A549 (cell line): Measurements from ENCODE around the gene MRTFB. TPM values are rescaled to one million over a fixed set of nuclear protein-coding genes. Genes with fewer than 3 reads are reported as not detected.

Experiments used
- ATAC-seq, 2 experiments: fragments of 200-7000 bp in 1 of 2; fragments of >200 bp in 1 of 2; cut with Nextera tagmentation in 1 of 2; cut with Tn5 transposase in 1 of 2; 3 replicates each; pipeline versions ENCODE4 v1.8.0 to v1.9.1; 2018 to 2020; ENCODE audit warnings: mild to moderate bottlenecking in 1 of 2, moderate library complexity in 1 of 2
- CTCF ChIA-PET: fragments of 300-600 bp; sonication (Branson Sonifier 250); formaldehyde crosslinking; extraction: SDS; loops from one replicate; lab custom pipeline; 2021; ENCODE audit warnings: antibody characterized with exemption, inconsistent platforms; lab: Yijun Ruan, JAX
- POLR2A ChIA-PET: fragments of 350-600 bp; formaldehyde crosslinking; extraction: SDS; loops from one replicate; lab custom pipeline; 2021; ENCODE audit warnings: antibody characterized with exemption, inconsistent platforms; lab: Yijun Ruan, JAX
- DNase-seq, 2 experiments: peaks; one replicate each; pipeline versions ENCODE4 v3.0.0 to v3.0.0-alpha.2; 2011 to 2016; ENCODE audit warnings: low read depth in 1 of 2, low spot score in 1 of 2
- FAIRE-seq: peaks from 2 replicates; lab custom pipeline; 2011; peaks lifted over from hg19 to GRCh38; lab: Jason Lieb, UNC
- H3K27ac ChIP-seq, 2 experiments: fragments of >200 bp; sonication (Bioruptor Twin); formaldehyde crosslinking; 3 replicates each; pipeline ENCODE4 v1.5.1; 2016 to 2017
- H3K4me1 ChIP-seq: fragments of >200 bp; sonication (Bioruptor Twin); formaldehyde crosslinking; 3 replicates; pipeline ENCODE4 v1.6.1; 2016
- H3K4me2 ChIP-seq: fragments of >200 bp; sonication (Bioruptor Twin); formaldehyde crosslinking; 3 replicates; pipeline ENCODE4 v1.6.1; 2016
- H3K4me3 ChIP-seq: fragments of >200 bp; sonication (Bioruptor Twin); formaldehyde crosslinking; 3 replicates; pipeline ENCODE4 v1.5.1; 2016
- H3K9me3 ChIP-seq: fragments of >200 bp; sonication (Bioruptor Twin); formaldehyde crosslinking; 3 replicates; pipeline ENCODE4 v1.6.1; 2016
- CEBPB ChIP-seq, 2 experiments: fragments of >200 bp in 1 of 2; sonication (Bioruptor Twin) in 1 of 2; formaldehyde crosslinking in 1 of 2; IDR thresholded peaks; 2 replicates each; pipeline ENCODE4 v1.6.1; 2012 to 2016
- EHF ChIP-seq: fragments of 250-450 bp; sonication (Bioruptor Pico); IDR thresholded peaks from 2 replicates; pipeline ENCODE4 v1.5.0; 2020; ENCODE audit warnings: mild to moderate bottlenecking
- EP300 ChIP-seq, 2 experiments: fragments of >200 bp; sonication (Bioruptor Twin); formaldehyde crosslinking; IDR thresholded peaks; 2 replicates in 1 of 2; 3 replicates in 1 of 2; pipeline ENCODE4 v1.6.1; 2016 to 2017
- ESRRA ChIP-seq: fragments of 150-350 bp; IDR thresholded peaks from 2 replicates; pipeline ENCODE4 v1.6.1; 2014; ENCODE audit warnings: mild to moderate bottlenecking, low read length, borderline replicate concordance
- FOSL2 ChIP-seq, 2 experiments: fragments of 450-650 bp in 1 of 2; fragments of >200 bp in 1 of 2; sonication (Bioruptor Twin) in 1 of 2; formaldehyde crosslinking; IDR thresholded peaks; 2 replicates each; pipeline versions ENCODE4 v1.5.0 to v1.6.1; 2016 to 2020; ENCODE audit warnings: mild to moderate bottlenecking in 1 of 2, moderate library complexity in 1 of 2
- HOXA7 ChIP-seq: fragments of 250-450 bp; sonication (Bioruptor Pico); IDR thresholded peaks from 2 replicates; pipeline ENCODE4 v1.5.0; 2020; ENCODE audit warnings: mild to moderate bottlenecking, moderate library complexity
- HOXB13 ChIP-seq: fragments of 250-450 bp; sonication (Bioruptor Pico); IDR thresholded peaks from 2 replicates; pipeline ENCODE4 v1.5.0; 2020; ENCODE audit warnings: low read depth, mild to moderate bottlenecking, moderate library complexity
- JUN ChIP-seq, 2 experiments: fragments of >200 bp; sonication (Bioruptor Twin); formaldehyde crosslinking; IDR thresholded peaks; 2 replicates in 1 of 2; 3 replicates in 1 of 2; pipeline ENCODE4 v1.6.1; 2016 to 2017
- KDM5A ChIP-seq: fragments of 200-600 bp; sonication (generic); IDR thresholded peaks from 2 replicates; pipeline ENCODE4 v1.6.1; 2016; ENCODE audit warnings: antibody characterized with exemption, mild to moderate bottlenecking
- MAFK ChIP-seq: fragments of 450-650 bp; IDR thresholded peaks from 2 replicates; pipeline ENCODE4 v1.6.1; 2014; ENCODE audit not compliant: partially characterized antibody
- NR3C1 ChIP-seq: fragments of >200 bp; sonication (Bioruptor Twin); formaldehyde crosslinking; IDR thresholded peaks from 3 replicates; pipeline ENCODE4 v1.6.1; 2017
- RAD21 ChIP-seq, 2 experiments: fragments of >200 bp in 1 of 2; sonication (Bioruptor Twin) in 1 of 2; formaldehyde crosslinking in 1 of 2; IDR thresholded peaks in 1 of 2; conservative IDR thresholded peaks in 1 of 2; 2 replicates in 1 of 2; 3 replicates in 1 of 2; pipeline ENCODE4 v1.6.1; 2012 to 2018; ENCODE audit warnings: inconsistent platforms in 1 of 2
- RARB ChIP-seq: fragments of 250-450 bp; sonication (Bioruptor Pico); IDR thresholded peaks from 2 replicates; pipeline ENCODE4 v1.8.0; 2021; ENCODE audit warnings: mild to moderate bottlenecking, moderate library complexity
- RCOR1 ChIP-seq: fragments of 150-350 bp; IDR thresholded peaks from 2 replicates; pipeline ENCODE4 v1.6.1; 2014; ENCODE audit warnings: antibody characterized with exemption, low read length, low read depth
- RNF2 ChIP-seq: fragments of 200-600 bp; sonication (generic); IDR thresholded peaks from 2 replicates; pipeline ENCODE4 v1.6.1; 2016; ENCODE audit warnings: low read depth, mild to moderate bottlenecking, antibody characterized with exemption, moderate library complexity, borderline replicate concordance
- SREBF2 ChIP-seq: fragments of 450-650 bp; IDR thresholded peaks from 2 replicates; pipeline ENCODE4 v1.6.1; 2014; ENCODE audit warnings: mild to moderate bottlenecking, moderate library complexity
- TP53 ChIP-seq: fragments of 250-450 bp; sonication (Bioruptor Pico); IDR thresholded peaks from 2 replicates; pipeline ENCODE4 v1.5.0; 2021; ENCODE audit warnings: mild to moderate bottlenecking, moderate library complexity
- WGBS: methylation state at CpG from one replicate; pipeline ENCODE4 v1.1.6; 2017; ENCODE audit errors: missing lambda C conversion rate; 5-methylcytosine and 5-hydroxymethylcytosine counted together
- polyA plus RNA-seq, 4 experiments: library from polyadenylated mRNA; depleted of rRNA in 3 of 4; stranded (reverse); fragments of >200 nt; fragmentation: RNase III in 1 of 4; extraction: RNeasy Plus Mini Kit Qiagen cat#74134 plus additional on column Dnase treatment in 1 of 4; gene quantifications; 2 replicates in 3 of 4; 3 replicates in 1 of 4; pipeline ENCODE4 v1.2.3, GENCODE V29; 2011 to 2017
- TF ChIP-seq, protein P1 (sequence below): fragments of 200-600 bp; sonication (generic); IDR thresholded peaks from 2 replicates; pipeline ENCODE4 v1.6.1; 2016; ENCODE audit warnings: antibody characterized with exemption, mild to moderate bottlenecking, moderate library complexity
- TF ChIP-seq, protein P2 (sequence below): IDR thresholded peaks from 2 replicates; pipeline ENCODE4 v1.6.1; 2012
- TF ChIP-seq, protein P3 (sequence below): IDR thresholded peaks from 2 replicates; pipeline ENCODE4 v1.6.1; 2012

The MRTFB gene
- polyA plus RNA-seq, 2 of the 4 experiments (the other 2 are of a cell fraction) = 13.7 to 24.2 TPM

DNA sequence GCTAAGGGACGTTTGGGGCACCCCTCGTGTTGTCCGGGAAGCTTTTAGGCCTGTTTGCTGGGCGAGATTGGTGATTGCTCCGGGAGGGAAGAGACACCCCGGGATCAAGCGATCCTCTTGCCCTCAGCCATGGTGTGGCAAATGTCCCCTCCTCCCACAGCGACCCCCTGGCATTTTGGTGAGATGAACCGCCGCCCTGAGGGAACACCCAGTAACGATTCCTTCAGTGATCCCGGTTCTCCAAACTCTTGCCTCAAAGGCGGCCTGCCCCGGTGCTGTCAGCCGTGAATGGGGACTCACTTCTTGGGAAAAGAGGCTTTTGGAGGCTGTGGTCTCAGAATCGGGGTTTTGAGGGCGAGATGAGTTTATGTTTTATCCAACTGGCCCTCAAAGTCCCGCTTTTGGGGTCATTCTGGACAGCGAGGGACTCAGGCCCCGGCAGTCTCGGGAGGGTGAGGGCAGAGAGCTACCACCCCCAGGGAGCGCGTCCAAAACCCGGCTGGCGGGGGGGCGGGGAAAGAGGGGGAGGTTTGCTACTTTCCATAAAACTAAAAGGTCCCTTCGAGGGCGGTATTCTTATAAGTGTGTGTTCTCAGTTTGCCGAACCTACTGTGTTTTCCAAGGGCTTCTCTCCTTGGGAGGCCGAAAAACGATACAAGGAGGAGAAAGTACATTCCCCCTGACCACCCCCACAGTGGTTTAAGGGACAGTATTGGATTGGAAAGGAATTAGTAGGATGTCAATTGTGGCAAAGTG is 232.7 kb downstream of the MRTFB start:
- ChIA-PET CTCF (interaction anchor here (0.9 to 1.6 kb wide), 3 partner anchors 9 to 225 kb away, joined by 3 read pairs; no protein-coding TSS in a partner anchor), POLR2A (interaction anchor here (0.5 to 2.3 kb wide), 2 partner anchors 13 to 61 kb away, joined by 5 to 11 read pairs; no protein-coding TSS in a partner anchor)
- DNase-seq (no peak), ATAC-seq (no peak), FAIRE-seq (no peak)
- Histone ChIP-seq H3K9me3 (no peaks in the 10 kb centered on the region), H3K4me3 (peak overlapping the region; percentile 98), H3K27ac (peak overlapping the region; percentile 99 to 100), H3K4me2 (peak overlapping the region; percentile 94), H3K4me1 (peaks cover 40% of the 10 kb centered on the region)
- TF ChIP-seq, protein P1, sequence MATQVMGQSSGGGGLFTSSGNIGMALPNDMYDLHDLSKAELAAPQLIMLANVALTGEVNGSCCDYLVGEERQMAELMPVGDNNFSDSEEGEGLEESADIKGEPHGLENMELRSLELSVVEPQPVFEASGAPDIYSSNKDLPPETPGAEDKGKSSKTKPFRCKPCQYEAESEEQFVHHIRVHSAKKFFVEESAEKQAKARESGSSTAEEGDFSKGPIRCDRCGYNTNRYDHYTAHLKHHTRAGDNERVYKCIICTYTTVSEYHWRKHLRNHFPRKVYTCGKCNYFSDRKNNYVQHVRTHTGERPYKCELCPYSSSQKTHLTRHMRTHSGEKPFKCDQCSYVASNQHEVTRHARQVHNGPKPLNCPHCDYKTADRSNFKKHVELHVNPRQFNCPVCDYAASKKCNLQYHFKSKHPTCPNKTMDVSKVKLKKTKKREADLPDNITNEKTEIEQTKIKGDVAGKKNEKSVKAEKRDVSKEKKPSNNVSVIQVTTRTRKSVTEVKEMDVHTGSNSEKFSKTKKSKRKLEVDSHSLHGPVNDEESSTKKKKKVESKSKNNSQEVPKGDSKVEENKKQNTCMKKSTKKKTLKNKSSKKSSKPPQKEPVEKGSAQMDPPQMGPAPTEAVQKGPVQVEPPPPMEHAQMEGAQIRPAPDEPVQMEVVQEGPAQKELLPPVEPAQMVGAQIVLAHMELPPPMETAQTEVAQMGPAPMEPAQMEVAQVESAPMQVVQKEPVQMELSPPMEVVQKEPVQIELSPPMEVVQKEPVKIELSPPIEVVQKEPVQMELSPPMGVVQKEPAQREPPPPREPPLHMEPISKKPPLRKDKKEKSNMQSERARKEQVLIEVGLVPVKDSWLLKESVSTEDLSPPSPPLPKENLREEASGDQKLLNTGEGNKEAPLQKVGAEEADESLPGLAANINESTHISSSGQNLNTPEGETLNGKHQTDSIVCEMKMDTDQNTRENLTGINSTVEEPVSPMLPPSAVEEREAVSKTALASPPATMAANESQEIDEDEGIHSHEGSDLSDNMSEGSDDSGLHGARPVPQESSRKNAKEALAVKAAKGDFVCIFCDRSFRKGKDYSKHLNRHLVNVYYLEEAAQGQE = no peak
- TF ChIP-seq SREBF2 (no peak), ESRRA (no peak), TP53 (CRISPR knock-in tag) (no peak), CEBPB (IDR thresholded peaks at IDR 0.05) (no peak), KDM5A (no peak), EP300 (IDR thresholded peaks at IDR 0.05) (no peak), RARB (no peak), RAD21 (conservative IDR thresholded peaks at IDR 0.05 in 1 of 2, IDR thresholded peaks at IDR 0.05 in 1 of 2) (no peak), FOSL2 (IDR thresholded peaks at IDR 0.05) (no peak), FOSL2 (CRISPR knock-in tag; IDR thresholded peaks at IDR 0.05) (no peak), JUN (IDR thresholded peaks at IDR 0.05) (peak; percentile 24 to 42; a peak in 2 of 5 replicates), EHF (no peak), HOXA7 (CRISPR knock-in tag) (no peak), RCOR1 (no peak), HOXB13 (CRISPR knock-in tag) (no peak)
- TF ChIP-seq, protein P2, sequence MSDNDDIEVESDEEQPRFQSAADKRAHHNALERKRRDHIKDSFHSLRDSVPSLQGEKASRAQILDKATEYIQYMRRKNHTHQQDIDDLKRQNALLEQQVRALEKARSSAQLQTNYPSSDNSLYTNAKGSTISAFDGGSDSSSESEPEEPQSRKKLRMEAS = peak; percentile 15; the same call in 1 of the 2 replicates
- TF ChIP-seq, protein P3, sequence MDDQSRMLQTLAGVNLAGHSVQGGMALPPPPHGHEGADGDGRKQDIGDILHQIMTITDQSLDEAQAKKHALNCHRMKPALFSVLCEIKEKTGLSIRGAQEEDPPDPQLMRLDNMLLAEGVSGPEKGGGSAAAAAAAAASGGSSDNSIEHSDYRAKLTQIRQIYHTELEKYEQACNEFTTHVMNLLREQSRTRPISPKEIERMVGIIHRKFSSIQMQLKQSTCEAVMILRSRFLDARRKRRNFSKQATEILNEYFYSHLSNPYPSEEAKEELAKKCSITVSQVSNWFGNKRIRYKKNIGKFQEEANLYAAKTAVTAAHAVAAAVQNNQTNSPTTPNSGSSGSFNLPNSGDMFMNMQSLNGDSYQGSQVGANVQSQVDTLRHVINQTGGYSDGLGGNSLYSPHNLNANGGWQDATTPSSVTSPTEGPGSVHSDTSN = 0 out of 2 replicates have a peak, but pooled peaks have one; percentile 24
- WGBS = 2% methylated on average over 21 of the region's 31 CpGs

DNA sequence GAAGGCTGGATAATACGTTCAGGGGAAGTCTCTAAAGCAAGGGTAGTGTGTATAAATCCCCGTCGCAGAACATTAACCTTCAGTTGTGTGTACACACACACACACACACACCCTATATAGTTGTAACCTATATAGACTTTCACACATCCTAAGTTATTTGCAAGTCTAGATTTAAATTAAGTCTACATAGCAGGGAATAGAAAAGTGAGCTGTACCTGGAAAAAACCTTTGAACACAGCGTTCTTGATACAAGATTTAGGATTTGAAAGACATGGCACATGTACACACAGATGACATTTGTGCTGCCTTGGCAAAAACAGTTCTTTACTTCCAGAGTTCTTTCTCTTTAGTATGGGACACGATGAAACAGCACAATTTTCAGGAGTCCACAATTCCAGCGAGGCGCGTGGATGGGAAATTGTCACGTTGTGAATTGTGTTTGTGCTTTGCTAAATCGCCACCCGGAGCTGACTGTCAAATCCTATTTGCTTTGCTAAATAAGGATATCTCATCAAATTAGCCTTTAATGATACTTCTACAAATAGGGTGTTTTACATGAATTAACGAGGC is 233.9 kb downstream of the MRTFB start:
- DNase-seq (no peak), ATAC-seq (no peak), FAIRE-seq (no peak)
- Histone ChIP-seq H3K9me3 (no peaks in the 10 kb centered on the region), H3K4me2 (peak overlapping the region; percentile 94), H3K4me3 (peak overlapping the region; percentile 98), H3K4me1 (peaks cover 52% of the 10 kb centered on the region), H3K27ac (peak overlapping the region; percentile 99 to 100)
- 27% methylated on average over 12 of the region's 12 CpGs for WGBS
- no peak for TF ChIP-seq NR3C1
- TF ChIP-seq MAFK = peak; percentile 94
- no peak for TF ChIP-seq RNF2
- ChIA-PET CTCF (interaction anchor here (1.0 to 2.2 kb wide), 5 partner anchors 88 to 224 kb away, joined by 3 to 7 read pairs (median 4); no protein-coding TSS in a partner anchor), POLR2A (interaction anchor here (1.5 to 2.3 kb wide), 2 partner anchors 19 to 60 kb away, joined by 4 to 5 read pairs; no protein-coding TSS in a partner anchor)
